ENCODE data around the gene ABHD6.
"Not testable (repeated sequence)": the region's sequence is repeated elsewhere in the genome, so short reads cannot be mapped to it uniquely, and the experiment has no call there.

The ABHD6 gene

GRCh38 chr3:58260733-58261132 lies 23.1 kb downstream of the ABHD6 start:
- Mint-ChIP-seq H3K4me1 (peaks cover 23% of the 10 kb centered on the region), H3K27ac (no peak overlapping the region), H3K4me3 (no peak overlapping the region), H3K36me3 (ENCODE audit: low read depth) (peaks cover 11% of the 10 kb centered on the region), H3K27me3 (ENCODE audit: low read depth, poor library complexity) (peaks cover 4% of the 10 kb centered on the region), H3K9me3 (no peaks in the 10 kb centered on the region)
- DNase-seq: no peak
- TF ChIP-seq CTCF (IDR thresholded peaks at IDR 0.05): no peak

DNA sequence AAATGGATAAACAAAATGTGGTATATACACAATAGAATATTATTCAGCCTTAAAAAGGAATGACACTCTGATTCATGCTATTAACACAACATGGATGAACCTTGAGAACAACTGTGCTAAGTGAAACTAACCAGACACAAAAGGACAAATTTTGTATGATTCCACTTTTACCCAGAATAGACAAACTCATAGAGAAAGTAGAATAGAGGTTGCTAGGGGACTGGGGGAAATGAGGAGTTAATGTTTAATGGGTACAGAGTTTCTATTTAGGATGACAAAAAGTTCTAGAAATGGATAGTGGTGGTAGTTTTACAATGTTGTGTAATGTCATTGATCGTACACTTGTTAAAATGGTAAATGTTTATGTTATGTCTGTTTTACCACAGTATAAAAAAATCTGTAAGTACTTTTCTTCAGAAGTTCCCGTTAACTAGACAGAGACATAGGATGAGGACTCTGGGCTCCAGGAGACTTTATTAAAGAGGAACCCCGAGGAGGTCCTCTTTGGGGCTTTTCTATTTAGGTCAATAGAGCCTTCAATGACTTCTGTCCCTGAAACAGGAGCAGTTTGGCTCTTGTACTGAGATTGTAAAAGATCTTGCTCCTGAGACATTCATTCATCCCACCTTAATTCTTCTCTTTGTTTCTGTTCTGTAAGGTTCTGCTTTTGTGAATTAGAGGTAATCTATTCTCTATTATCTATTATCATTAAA lies 24.5 kb downstream of the ABHD6 start:
- Mint-ChIP-seq H3K9me3 (no peaks in the 10 kb centered on the region), H3K36me3 (ENCODE audit: low read depth) (peaks cover 16% of the 10 kb centered on the region), H3K27ac (no peak overlapping the region), H3K4me3 (no peak overlapping the region), H3K4me1 (peaks cover 14% of the 10 kb centered on the region), H3K27me3 (ENCODE audit: low read depth, poor library complexity) (peaks cover 4% of the 10 kb centered on the region)
- DNase-seq: no peak
- no peak for TF ChIP-seq CTCF (IDR thresholded peaks at IDR 0.05)

GRCh38 chr3:58266577-58266976 lies 29.0 kb downstream of the ABHD6 start:
- no peak overlapping the region for H3K27ac Mint-ChIP-seq
- H3K9me3 Mint-ChIP-seq: no peaks in the 10 kb centered on the region
- DNase-seq: no peak
- no peak for TF ChIP-seq CTCF (IDR thresholded peaks at IDR 0.05)
- peaks cover 11% of the 10 kb centered on the region for H3K36me3 Mint-ChIP-seq (ENCODE audit: low read depth)
- no peaks in the 10 kb centered on the region for H3K4me1 Mint-ChIP-seq
- no peak overlapping the region for H3K4me3 Mint-ChIP-seq
- H3K27me3 Mint-ChIP-seq (ENCODE audit: low read depth, poor library complexity): peaks cover 8% of the 10 kb centered on the region

- H3K4me1 Mint-ChIP-seq; DNase-seq; H3K27ac Mint-ChIP-seq; H3K4me3 Mint-ChIP-seq; H3K27me3 Mint-ChIP-seq (ENCODE audit: low read depth, poor library complexity); H3K9me3 Mint-ChIP-seq: not testable (repeated sequence)
- H3K36me3 Mint-ChIP-seq (ENCODE audit: low read depth): peaks cover 16% of the 10 kb centered on the region
These were observed 30.0 kb downstream of the ABHD6 start for GRCh38 chr3:58267543-58267942.

GRCh38 chr3:58269356-58269755 lies 31.8 kb downstream of the ABHD6 start:
- H3K36me3 Mint-ChIP-seq (ENCODE audit: low read depth): peaks cover 23% of the 10 kb centered on the region
- H3K27me3 Mint-ChIP-seq (ENCODE audit: low read depth, poor library complexity): peaks cover 5% of the 10 kb centered on the region
- H3K9me3 Mint-ChIP-seq: no peaks in the 10 kb centered on the region
- no peaks in the 10 kb centered on the region for H3K4me1 Mint-ChIP-seq
- no peak overlapping the region for H3K27ac Mint-ChIP-seq
- H3K4me3 Mint-ChIP-seq: no peak overlapping the region
- TF ChIP-seq CTCF (IDR thresholded peaks at IDR 0.05): no peak
- no peak for DNase-seq

DNA sequence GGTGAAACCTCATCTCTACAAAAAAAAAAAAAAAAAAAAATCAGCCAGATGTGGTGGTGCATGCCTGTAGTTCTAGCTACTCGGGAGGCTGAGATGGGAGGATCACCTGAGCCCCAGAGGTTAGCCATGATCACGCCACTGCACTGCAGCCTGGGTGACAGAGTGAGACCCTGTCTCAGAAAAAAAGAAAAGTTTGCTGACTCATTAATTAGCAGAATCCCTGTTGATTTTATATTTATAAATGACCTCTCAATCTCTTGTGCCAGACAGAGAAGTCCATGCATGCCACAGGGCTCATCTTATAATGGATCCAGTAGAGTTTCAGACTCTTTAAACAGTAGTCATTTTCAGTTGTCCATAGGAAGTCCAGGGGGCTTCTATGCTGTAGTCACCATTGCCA lies 32.9 kb downstream of the ABHD6 start:
- Mint-ChIP-seq H3K27ac (no peak overlapping the region), H3K27me3 (ENCODE audit: low read depth, poor library complexity) (peaks cover 5% of the 10 kb centered on the region), H3K4me3 (no peak overlapping the region), H3K4me1 (no peaks in the 10 kb centered on the region), H3K36me3 (ENCODE audit: low read depth) (peaks cover 32% of the 10 kb centered on the region), H3K9me3 (peaks cover 4% of the 10 kb centered on the region)
- no peak for TF ChIP-seq CTCF (IDR thresholded peaks at IDR 0.05)
- no peak for DNase-seq

All from nephron progenitor cell (in vitro differentiated cells).